GM18907 (cell line): Measurements from ENCODE around the gene MEIS3.
"Not testable (repeated sequence)": the region's sequence is repeated elsewhere in the genome, so short reads cannot be mapped to it uniquely, and the experiment has no call there.

ENCODE experiments used
- ATAC-seq: cut with Tn5 transposase; IDR thresholded peaks from one replicate; pipeline ENCODE4 v1.9.1; 2021; ENCODE audit warnings: mild to moderate bottlenecking, moderate library complexity; ENCODE audit not compliant: unreplicated experiment

The MEIS3 gene

DNA sequence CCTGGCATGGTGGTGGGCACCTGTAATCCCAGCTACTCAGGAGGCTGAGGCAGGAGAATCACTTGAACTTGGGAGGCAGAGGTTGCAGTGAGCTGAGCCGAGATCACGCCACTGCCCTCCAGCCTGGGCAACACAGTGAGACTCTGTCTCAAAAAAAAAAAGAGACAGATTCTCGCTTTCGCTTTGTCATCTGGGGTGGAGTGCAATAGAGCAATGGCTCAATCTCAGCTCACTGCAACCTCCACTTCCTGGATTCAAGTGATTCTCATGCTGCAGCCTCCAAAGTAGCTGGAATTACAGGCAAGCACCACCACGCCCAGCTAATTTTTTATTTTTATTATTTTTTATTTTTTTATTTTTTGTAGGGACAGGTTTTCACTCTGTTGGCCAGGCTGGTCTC is 30.6 kb downstream of the MEIS3 start:
- ATAC-seq = not testable (repeated sequence)

DNA sequence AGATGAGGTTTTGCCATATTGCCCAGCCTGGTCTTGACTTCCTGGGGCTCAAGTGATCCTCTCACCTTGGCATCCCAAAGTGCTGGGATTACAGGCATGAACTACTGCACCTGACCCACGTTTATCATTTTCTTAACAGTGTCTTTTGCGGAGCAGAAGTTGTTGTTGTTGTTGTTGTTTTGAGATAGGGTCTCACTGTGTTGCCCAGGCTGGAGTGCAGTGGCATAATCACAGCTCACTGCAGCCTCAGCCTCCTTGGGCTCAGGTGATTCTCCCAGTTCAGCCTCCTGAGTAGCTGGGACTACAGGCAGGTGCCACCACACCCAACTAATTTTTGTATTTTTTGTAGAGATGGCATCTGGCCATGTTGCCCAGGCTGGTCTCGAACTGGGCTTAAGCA is 31.7 kb downstream of the MEIS3 start:
- not testable (repeated sequence) for ATAC-seq

DNA sequence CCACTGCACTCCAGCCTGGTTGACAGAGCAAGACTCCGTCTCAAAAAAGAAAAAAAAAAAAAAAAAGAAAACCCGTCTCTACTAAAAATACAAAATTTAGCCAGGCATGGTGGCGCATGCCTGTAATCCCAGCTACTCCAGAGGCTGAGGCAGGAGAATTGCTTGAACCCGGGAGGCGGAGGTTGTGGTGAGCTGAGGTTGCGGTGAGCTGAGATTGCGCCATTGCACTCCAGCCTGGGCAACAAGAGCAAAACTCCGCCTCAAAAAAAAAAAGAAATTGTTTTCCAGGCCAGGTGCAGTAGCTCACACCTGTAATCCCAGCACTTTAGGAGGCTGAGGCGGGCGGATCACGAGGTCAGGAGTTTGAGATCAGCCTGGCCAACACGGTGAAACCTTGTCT is 32.7 kb downstream of the MEIS3 start:
- ATAC-seq = not testable (repeated sequence)

DNA sequence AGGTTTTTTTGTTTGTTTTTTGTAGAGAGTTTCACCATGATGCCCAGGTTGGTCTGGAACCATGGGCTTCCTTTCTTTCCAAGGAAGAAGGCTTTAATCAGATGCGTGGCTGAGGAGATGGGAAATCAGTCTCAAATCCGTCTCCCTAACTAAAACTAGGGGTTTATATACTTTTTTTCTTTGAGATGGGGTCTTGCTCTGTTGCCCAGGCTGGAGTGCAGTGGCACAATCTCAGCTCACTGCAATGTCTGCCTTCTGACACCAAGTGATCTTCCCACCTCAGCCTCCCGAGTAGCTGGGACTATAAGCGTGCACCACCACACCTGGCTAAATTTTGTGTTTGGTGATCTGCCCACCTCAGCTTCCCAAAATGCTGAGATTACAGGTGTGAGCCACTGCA is 34.8 kb downstream of the MEIS3 start:
- ATAC-seq = not testable (repeated sequence)

DNA sequence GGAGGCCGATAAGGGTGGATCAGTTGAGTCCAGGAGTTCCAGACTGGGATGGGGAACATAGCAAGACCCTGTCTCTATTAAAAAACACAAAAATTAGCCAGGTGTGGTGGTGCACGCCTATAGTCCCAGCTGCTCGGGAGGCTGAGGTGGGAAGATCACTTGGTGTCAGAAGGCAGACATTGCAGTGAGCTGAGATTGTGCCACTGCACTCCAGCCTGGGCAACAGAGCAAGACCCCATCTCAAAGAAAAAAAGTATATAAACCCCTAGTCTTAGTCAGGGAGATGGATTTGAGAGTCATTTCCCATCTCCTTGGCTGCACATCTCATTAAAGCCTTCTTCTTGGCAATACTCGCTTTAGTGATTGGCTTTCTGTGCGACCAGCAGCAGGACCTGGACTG is 35.4 kb downstream of the MEIS3 start:
- not testable (repeated sequence) for ATAC-seq

DNA sequence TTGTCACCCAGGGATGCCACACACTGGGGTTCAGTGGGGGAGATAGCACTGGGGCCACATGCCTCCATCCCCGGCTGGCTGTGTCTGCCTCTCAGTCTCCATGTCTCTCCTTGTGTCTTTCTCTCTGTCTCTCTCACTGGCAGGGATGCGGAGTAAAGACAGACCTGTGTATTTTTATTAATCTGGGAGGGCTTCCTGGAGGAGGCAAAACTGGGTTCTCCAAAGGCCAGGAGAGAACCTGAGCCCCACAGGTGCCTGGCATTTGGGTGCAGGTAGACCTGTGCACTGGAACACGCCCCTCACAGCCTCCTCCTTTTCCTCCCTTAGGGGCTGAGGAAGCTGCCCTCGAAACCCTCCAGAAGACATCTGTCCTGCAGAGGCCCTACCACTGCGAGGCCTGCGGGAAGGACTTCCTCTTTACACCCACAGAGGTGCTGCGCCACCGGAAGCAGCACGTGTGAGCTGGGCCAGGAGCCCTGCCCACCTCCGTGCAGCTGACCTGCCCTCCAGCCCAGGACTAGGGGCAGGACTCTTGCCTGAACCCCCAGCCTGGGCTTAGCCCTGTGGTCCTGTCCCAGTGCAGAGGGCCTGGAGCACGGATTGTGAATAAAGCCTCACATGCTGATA is 37.6 kb downstream of the MEIS3 start:
- ATAC-seq = no peak

DNA sequence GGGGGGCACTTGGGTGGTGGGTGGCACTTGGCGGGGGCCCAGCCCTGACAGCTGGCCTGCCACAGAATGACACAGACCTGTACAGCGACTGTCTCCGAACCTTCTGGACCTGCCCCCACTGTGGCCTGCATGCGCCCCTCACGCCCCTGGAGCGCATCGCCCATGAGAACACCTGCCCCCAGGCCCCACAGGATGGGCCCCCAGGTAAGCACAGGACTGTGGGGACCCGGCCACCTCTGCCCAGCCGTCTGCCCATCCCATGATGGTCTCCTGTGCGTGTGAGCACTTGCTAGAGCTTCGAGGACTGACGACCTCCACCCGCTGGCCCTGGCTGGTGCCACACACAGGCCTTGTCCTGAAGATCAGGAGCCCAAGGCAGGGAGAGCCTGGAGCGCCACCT is 38.2 kb downstream of the MEIS3 start:
- ATAC-seq = no peak

DNA sequence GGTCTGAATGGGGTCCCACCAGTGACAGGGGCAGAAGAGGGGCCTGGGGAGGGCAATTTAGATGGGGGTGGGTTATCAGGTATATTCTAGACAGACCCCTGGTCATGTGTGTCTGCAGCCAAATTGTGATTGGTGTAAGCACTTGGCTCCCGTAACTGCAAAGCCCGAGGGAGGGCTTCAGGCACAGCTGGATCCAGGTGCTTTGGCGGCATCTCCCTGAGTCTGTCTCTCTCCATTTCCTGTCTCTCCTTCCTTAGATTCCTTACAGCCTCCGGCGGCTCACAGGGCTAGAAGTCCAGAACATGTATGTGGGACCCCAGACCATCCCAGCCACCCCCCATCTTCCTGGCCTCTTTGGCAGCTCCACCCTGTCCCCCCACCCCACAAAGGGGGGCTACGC is 38.8 kb downstream of the MEIS3 start:
- ATAC-seq = no peak

DNA sequence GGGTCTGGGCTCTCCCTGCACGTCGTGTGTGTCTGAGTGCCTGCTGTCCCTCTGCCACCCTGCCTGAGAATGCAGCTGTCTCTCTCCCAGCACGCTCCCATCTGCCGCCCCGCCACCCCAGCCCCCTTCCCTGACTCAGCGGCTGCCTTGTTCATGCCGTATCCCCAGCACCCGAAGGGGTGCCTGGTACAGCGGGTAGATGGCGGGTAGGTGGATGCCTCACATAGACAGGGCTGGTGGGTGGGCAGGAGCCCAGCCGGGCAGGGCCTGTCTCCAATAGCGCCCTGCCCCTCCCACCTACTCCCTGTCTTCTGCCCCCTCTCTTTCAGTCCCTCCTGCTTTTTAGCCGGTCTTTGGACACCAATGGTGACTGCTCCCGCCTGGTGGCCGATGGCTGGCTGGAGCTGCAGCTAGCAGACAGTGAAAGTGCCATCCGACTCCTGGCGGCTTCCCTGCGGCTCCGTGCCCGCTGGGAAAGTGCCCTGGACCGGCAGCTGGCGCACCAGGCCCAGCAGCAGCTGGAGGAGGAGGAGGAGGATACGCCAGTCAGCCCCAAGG is 39.9 kb downstream of the MEIS3 start:
- ATAC-seq = no peak

DNA sequence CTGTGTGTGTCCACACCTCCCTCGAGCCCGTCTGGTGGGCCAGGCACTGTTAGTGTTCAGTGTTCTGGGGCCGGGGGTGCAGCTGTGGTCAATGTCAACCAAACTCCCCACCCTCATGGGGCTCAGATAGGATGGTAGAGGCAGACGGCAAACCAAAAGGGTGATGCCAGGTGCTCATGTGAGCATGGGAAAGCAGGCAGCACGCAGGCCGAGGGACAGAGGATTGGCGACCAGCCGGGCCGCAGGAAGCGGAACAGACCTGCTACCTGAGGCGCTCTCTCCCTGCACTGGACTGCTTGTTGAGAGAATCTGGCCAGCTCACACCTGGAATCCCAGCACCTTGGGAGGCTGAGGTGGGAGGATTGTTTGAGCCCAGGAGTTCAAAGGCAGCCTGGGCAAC is 41.1 kb downstream of the MEIS3 start:
- ATAC-seq = no peak

DNA sequence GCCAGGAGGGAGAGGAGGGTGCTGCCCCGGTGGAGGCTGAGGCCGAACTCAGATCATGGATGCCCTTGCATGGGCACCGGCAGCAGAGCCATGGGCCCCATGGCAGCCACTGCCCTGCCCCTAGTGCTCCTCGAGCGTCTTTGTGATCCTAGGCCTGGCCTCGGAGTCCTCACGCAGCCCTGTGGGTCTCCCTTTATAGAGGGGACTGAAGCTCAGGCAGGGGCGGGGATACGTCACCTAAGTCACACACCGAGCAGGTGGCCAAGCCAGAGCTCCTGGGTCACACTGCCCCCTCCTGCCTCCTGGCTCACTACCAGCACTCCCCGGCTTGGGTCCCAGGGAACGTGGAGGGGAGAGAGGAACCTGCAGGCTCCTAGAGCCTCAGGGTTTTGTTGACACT is 41.5 kb downstream of the MEIS3 start:
- ATAC-seq = no peak

DNA sequence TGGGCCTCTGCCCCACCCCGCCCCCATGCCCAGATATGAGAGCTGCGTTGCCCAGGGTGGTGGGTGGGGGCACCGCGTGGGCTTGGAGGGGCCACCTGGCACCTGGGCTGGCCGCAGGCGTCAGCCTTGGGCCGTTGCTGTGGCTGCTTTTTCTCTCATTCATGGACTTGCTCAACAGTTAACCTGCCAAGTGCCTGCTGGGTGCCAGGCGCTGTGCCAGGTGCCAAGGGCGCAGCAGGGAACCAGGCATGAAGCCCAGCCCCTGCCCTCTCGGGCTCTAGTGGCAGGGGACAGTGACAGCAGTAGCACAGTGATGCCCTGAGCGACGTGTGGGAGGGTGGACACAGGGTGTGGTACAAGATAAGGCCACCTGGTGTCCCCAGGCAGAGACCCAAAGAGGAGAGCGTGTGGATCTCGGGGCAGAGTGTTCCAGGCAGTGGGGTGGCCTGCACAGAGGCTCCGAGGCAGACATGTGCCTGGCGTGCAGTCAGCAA is 42.1 kb downstream of the MEIS3 start:
- no peak for ATAC-seq

DNA sequence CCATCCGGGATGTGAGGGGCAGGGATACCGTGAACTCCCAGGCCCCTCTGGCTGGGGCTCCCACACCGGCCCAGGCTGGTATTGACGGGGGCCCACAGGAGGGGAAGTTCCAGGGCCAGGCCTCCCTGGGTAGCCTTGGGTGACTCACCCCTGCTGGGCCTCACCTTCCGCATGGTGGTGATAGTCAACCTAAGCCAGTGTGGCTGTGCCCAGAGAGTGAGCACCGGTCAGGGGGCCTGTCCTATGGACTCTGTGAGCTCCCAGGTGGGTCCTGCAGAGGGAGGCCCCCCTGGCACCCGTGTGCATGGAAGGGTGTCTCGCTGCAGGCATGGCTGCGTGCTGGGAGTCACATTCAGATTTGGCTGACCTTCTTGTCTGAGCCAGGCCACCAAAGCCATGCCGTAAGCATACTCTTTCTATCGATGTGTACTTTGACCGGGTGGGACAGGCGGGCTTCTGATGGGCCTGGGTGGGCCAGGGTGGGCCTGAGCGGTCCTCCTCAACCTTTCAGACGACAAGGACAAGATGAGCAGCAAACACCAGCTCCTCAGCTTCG is 42.7 kb downstream of the MEIS3 start:
- no peak for ATAC-seq

DNA sequence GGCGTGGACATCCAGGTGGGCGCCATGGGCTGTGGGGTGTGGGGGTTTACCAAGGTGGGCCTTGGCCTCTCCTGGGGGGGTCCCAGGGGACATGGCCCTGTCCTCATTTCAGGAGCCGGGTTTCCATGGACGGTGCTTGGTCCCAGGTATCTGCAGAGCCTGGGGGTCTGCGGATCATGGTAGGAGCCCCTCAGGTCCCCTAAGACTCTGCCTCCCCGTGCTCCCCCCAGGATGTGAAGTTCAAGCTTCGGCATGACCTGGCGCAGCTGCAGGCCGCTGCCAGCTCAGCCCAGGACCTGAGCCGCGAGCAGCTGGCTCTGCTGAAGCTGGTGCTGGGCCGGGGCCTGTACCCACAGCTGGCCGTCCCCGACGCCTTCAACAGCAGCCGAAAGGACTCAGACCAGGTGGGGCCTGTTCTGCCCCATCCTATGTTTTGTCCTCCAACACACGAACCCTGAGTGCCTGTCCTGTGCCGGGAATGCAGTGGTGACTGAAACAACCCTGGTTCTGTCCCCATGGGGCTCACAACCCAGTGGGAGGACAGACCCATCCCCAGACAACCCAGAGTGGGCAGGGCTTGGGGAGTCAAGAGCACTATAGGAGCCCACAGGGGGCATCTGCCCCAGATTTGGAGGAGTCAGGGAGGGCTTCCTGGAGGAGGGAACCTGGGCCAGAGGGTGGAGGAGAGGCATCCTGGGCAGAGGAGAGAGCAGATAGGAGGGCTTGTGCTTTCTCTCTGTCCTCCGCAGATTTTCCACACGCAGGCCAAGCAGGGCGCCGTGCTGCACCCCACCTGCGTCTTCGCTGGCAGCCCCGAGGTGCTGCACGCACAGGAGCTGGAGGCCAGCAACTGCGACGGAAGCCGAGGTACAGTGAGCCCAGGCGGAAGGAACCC is 43.4 kb downstream of the MEIS3 start:
- no peak for ATAC-seq

DNA sequence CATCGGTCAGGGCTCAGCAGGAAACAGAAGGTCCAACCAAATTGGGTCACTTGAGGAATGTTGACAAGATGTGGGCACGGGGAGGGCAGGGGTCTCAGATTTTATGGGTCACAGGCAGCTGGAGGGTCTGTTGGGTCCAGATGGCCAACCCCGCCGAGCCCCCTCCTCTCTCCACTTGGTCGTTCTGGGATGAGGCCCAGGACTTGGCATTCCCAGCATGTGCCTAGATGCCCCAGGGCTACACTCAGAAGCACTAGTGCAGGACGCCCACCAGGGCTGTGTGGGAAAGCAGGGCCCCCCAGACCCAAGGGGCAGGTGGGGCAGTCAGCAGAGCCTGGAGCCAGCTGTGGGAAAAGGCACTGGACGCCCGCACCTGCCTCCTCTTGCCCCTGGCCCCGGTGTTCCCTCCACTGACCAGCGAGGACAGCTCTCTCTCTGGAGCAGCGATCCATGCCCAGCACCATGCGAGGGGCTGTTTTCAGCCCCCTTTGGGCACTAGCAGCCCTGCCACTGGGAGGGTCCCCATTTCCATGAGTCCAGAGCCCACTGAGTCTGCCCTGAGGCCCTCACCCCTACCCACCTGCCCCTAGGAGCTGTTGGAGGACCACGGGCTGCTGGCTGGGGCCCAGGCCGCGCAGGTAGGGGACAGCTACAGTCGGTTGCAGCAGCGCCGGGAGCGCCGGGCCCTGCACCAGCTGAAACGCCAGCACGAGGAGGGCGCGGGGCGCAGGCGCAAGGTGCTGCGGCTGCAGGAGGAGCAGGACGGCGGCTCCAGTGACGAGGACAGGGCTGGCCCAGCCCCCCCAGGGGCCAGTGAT is 44.2 kb downstream of the MEIS3 start:
- ATAC-seq = no peak

DNA sequence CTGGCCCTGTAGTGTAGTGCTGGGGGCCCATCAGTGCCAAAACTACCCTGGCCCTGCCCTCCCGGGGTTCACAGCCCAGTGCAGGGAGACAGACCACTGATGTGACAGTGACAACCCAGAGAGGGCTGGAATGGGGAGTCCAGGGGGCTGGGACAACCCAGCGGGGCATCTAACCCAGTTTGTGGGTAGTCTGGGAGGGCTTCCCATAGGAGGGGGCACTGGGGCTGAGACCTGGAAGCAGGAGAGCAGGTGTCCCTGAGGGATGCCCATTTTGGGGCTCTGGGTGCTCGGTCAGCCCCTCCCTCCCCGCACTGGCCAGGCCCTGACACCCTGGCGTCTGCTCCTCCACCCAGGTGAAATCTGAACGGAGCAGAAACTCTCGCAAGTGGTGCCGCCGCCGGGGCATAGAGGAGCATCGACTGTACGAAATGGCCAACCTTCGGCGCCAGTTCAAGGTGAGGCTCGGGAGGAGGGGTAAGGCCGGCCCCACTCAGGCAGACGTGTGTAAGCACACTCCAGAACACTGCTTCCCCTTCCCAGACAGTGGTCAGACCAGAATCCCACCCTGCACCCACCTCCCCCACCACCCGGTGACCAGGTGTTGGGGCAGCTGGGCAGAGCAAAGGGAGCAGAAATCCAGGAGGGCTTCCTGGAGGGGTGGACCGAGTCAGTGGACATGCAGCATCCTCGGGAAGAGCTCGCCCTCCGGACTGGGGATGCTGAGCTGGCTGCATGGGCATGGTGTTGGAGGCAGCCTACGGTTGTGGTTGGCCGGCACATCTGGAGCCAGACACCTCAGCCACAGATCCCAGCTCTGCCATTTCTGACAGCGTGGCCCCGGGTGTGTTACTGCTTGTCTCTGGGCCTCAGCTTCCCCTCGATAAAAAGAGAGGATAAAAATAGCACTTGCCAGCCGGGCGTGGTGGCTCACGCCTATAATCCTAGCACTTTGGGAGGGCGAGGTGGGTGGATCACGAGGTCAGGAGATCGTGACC is 45.8 kb downstream of the MEIS3 start:
- no peak for ATAC-seq

DNA sequence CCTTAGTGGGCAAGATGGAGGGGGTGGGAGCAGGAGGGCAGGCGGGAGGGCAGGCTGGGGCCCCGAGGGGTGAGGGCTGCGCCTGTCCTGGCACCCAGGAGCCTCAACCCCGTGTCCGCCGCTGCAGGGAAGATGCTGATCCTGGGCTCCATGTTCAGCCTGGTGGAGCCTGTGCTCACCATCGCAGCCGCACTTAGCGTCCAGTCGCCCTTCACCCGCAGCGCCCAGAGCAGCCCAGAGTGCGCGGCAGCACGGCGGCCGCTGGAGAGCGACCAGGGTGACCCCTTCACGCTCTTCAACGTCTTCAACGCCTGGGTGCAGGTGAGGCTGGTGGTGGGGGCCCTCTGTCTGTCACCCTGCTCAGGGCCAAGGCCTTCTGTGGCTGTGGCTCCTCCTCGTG is 46.7 kb downstream of the MEIS3 start:
- ATAC-seq = no peak

DNA sequence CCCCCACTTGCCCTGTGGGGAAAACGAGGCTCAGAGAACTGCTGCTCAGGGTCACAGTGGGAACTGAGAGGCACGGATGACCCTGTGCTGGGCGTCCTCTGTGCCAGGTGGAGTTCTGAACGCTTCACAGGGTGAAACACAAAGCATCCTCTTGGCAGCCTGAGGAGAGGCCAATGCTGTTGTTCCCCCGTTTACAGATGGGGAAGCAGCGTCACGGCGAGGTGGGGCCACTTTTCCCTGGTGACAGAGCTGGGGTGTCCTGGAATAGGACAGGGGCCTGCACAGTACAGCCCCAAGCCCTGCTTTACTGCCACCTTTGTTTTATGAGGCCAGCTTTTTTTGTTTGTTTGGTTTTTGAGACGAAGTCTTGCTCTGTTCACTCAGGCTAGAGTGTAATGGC is 48.1 kb downstream of the MEIS3 start:
- no peak for ATAC-seq

DNA sequence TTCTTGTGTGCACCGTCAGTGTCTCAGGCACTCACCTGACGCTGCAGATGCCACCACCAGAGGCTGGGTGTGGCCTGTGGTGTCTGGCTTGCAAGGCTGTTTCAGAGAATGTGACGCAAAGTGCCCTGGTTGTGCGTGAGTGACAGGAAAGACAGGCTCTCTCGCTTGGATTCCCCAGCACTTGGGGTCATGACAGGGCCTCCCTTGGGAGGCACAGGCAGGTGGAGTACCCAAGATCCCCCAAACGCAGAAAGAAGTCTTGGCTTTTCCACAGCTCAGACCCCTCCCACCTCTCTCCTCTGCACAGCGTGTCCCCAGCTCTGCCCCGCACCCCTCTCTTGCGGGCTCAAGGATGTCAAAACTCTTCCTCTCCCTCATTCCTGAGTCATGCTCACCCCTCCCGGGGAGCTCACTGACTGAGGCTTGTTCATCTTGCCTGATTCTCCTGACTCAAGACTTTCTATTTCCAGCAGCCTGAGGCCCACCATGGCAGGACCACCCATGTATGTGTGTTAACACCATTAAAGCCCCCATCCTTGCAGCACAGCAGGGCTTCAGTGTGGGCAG is 49.2 kb downstream of the MEIS3 start:
- ATAC-seq = no peak
